Activated T-cell treated with anti-CD3 and anti-CD28 coated beads, Interleukin-2, amount 50 U/mL, for 24 hours (primary cell): ENCODE results near the gene METRNL.

Experiments
- DNase-seq: peaks from one replicate; pipeline ENCODE4 v3.0.0-alpha.2; 2020
- H3K27ac Mint-ChIP-seq: 2 replicates; pipeline ENCODE4 v1.8.0; 2020; ENCODE audit warnings: mild to moderate bottlenecking, mixed read lengths
- H3K27me3 Mint-ChIP-seq: 2 replicates; pipeline ENCODE4 v1.8.0; 2020; ENCODE audit warnings: mixed read lengths
- H3K36me3 Mint-ChIP-seq: 2 replicates; pipeline ENCODE4 v1.8.0; 2020; ENCODE audit warnings: low read depth, mixed read lengths
- H3K4me1 Mint-ChIP-seq: 2 replicates; pipeline ENCODE4 v1.8.0; 2020; ENCODE audit warnings: low read depth, mixed read lengths
- H3K4me3 Mint-ChIP-seq: 2 replicates; pipeline ENCODE4 v1.8.0; 2020; ENCODE audit warnings: mild to moderate bottlenecking, moderate library complexity, mixed read lengths
- H3K9me3 Mint-ChIP-seq: 2 replicates; pipeline ENCODE4 v1.8.0; 2020; ENCODE audit warnings: mixed read lengths

The METRNL gene

DNA sequence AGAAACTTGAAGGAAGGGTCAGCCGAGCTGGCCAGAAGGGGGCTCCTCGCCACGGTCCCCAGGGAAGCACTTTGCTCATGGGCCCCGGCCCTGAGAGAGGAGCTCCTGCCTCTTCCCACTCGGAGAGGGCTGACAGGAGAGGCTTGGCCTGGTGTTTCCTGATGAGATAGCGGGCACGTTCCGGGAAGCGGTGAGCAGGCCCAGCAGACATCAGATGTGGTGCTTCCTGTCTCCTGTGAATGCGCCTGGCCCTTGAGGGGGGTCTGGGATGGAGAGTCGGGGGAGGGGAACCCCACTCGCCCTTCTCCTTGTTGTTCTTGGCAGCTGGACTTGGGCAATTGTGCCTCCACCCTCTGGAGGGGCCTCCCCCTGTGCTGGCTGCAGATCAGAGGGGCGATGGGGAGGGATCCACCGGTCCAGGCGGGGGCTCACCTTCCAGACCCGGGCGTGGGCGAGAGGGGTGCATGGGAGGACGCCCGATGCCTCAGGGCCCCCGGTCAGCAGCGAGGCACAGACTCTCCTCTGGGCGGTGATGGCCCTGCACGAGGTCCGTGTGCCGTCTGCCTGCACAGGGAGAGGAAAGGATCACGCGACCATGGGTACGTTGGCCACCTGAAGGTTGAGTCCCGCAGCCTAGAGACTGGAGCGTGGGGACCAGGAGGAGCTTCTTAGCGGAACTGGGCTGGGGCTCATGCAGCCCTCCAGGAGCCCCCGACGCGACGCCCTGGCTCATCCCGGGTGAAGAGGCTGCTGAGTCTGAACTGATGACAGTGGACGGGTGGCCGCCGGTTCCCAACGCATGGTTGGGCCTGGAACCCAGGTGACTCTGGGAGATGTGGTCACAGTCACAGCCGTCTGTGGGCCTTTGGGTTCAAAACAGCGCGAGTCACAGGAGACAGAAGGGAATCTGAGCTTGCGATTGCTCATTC, 25.4 kb downstream of the METRNL start:
- H3K4me3 Mint-ChIP-seq, result no peak overlapping the region
- H3K4me1 Mint-ChIP-seq, result peaks cover 3% of the 10 kb centered on the region
- H3K36me3 Mint-ChIP-seq, result no peaks in the 10 kb centered on the region
- DNase-seq, result no peak
- H3K27ac Mint-ChIP-seq, result no peak overlapping the region
- H3K9me3 Mint-ChIP-seq, result no peaks in the 10 kb centered on the region
- peaks cover 22% of the 10 kb centered on the region for H3K27me3 Mint-ChIP-seq

- Mint-ChIP-seq H3K36me3 (no peaks in the 10 kb centered on the region), H3K27ac (no peak overlapping the region), H3K9me3 (no peaks in the 10 kb centered on the region), H3K27me3 (peaks cover 18% of the 10 kb centered on the region), H3K4me1 (no peaks in the 10 kb centered on the region), H3K4me3 (no peak overlapping the region)
- DNase-seq, result no peak
These were observed 26.1 kb downstream of the METRNL start for GRCh38 chr17:83105512-83105911.

DNA sequence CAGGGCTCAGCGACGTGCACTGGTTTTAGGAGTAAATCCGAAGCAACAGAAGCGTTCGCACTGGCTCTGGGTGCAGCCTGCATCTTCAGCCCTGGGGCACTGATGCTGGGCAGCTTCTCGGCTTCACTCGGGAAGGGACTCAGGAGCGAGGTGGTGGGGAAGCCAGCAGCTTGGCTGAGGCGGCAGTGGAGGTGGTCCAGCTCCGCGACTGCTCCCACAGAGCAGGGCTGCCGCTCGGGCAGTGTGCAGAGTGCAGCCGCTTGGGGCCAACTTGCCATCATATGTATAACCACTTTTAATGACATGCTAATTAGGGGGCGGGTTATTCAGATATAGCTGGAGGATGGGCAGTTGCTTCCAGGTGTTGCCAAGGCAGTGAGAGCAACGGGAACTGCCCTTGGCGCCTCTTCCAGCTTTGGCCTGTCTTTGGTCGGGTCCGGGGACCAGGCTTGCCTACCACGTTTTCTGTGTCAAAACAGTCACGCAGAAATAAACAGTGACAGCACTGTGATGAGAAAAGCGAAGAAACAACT, 26.7 kb downstream of the METRNL start:
- no peak overlapping the region for H3K27ac Mint-ChIP-seq
- H3K36me3 Mint-ChIP-seq, result no peaks in the 10 kb centered on the region
- H3K4me3 Mint-ChIP-seq, result no peak overlapping the region
- DNase-seq, result no peak
- peaks cover 14% of the 10 kb centered on the region for H3K27me3 Mint-ChIP-seq
- H3K9me3 Mint-ChIP-seq, result no peaks in the 10 kb centered on the region
- H3K4me1 Mint-ChIP-seq, result no peaks in the 10 kb centered on the region

- H3K9me3 Mint-ChIP-seq, result no peaks in the 10 kb centered on the region
- no peak overlapping the region for H3K27ac Mint-ChIP-seq
- H3K27me3 Mint-ChIP-seq, result peaks cover 7% of the 10 kb centered on the region
- no peaks in the 10 kb centered on the region for H3K4me1 Mint-ChIP-seq
- no peak for DNase-seq
- H3K36me3 Mint-ChIP-seq, result no peaks in the 10 kb centered on the region
- no peak overlapping the region for H3K4me3 Mint-ChIP-seq
These were observed 27.7 kb downstream of the METRNL start for GRCh38 chr17:83106913-83107655.

DNA sequence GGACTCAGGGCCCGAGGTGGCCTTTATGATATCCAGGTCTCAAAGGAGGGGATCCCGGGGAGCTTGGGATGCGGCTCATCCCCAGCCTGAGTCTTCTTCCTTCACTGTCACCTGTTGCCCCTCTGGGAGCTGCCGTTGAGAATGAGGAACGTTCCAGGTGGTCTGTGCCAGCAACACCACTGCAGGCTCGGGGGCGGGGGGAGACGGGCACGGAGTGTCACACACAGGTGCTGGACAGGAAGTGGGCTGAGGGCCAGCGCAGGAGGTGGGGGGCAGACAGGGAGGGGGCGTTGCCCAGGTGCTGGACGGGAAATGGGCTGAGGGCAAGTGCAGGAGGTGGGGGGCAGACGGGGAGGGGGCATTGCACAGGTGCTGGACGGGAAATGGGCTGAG, 28.2 kb downstream of the METRNL start:
- H3K27me3 Mint-ChIP-seq, result peaks cover 7% of the 10 kb centered on the region
- H3K9me3 Mint-ChIP-seq, result no peaks in the 10 kb centered on the region
- no peak overlapping the region for H3K27ac Mint-ChIP-seq
- H3K4me3 Mint-ChIP-seq, result no peak overlapping the region
- H3K36me3 Mint-ChIP-seq, result no peaks in the 10 kb centered on the region
- DNase-seq, result no peak
- no peaks in the 10 kb centered on the region for H3K4me1 Mint-ChIP-seq

DNA sequence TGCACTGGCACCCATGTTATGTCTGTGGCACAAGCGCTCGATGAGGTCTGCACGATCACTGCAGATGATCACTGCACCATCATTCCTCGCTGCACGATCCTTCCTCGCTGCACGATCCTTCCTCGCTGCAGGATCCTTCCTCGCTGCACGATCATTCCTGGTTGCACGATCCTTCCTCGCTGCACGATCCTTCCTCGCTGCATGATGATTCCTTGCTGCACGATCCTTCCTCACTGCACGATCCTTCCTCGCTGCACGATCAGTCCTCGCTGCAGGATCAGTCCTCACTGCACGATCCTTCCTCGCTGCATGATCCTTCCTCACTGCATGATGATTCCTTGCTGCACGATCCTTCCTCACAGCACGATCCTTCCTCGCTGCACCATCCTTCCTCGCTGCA, 29.3 kb downstream of the METRNL start:
- H3K27me3 Mint-ChIP-seq, result peaks cover 7% of the 10 kb centered on the region
- H3K9me3 Mint-ChIP-seq, result no peaks in the 10 kb centered on the region
- no peak overlapping the region for H3K27ac Mint-ChIP-seq
- no peak for DNase-seq
- no peak overlapping the region for H3K4me3 Mint-ChIP-seq
- no peaks in the 10 kb centered on the region for H3K4me1 Mint-ChIP-seq
- no peaks in the 10 kb centered on the region for H3K36me3 Mint-ChIP-seq

GRCh38 chr17:83109386-83109785, 30.0 kb downstream of the METRNL start:
- no peak for DNase-seq
- Mint-ChIP-seq H3K27ac (no peak overlapping the region), H3K4me3 (no peak overlapping the region), H3K9me3 (no peaks in the 10 kb centered on the region), H3K27me3 (peaks cover 7% of the 10 kb centered on the region), H3K4me1 (no peaks in the 10 kb centered on the region), H3K36me3 (no peaks in the 10 kb centered on the region)

- H3K36me3 Mint-ChIP-seq, result no peaks in the 10 kb centered on the region
- H3K4me1 Mint-ChIP-seq, result no peaks in the 10 kb centered on the region
- no peak overlapping the region for H3K4me3 Mint-ChIP-seq
- H3K27ac Mint-ChIP-seq, result no peak overlapping the region
- no peak for DNase-seq
- H3K27me3 Mint-ChIP-seq, result peaks cover 7% of the 10 kb centered on the region
- no peaks in the 10 kb centered on the region for H3K9me3 Mint-ChIP-seq
These were observed 30.6 kb downstream of the METRNL start for GRCh38 chr17:83109793-83110645.

- Mint-ChIP-seq H3K9me3 (no peaks in the 10 kb centered on the region), H3K27ac (no peak overlapping the region), H3K4me1 (no peaks in the 10 kb centered on the region), H3K4me3 (no peak overlapping the region), H3K27me3 (peaks cover 9% of the 10 kb centered on the region), H3K36me3 (no peaks in the 10 kb centered on the region)
- DNase-seq, result no peak
These were observed 31.3 kb downstream of the METRNL start for GRCh38 chr17:83110735-83111134.

GRCh38 chr17:83111516-83112282, 32.3 kb downstream of the METRNL start:
- Mint-ChIP-seq H3K9me3 (no peaks in the 10 kb centered on the region), H3K36me3 (no peaks in the 10 kb centered on the region), H3K4me3 (no peak overlapping the region), H3K27ac (no peak overlapping the region), H3K4me1 (no peaks in the 10 kb centered on the region), H3K27me3 (peaks cover 17% of the 10 kb centered on the region)
- DNase-seq, result no peak

DNA sequence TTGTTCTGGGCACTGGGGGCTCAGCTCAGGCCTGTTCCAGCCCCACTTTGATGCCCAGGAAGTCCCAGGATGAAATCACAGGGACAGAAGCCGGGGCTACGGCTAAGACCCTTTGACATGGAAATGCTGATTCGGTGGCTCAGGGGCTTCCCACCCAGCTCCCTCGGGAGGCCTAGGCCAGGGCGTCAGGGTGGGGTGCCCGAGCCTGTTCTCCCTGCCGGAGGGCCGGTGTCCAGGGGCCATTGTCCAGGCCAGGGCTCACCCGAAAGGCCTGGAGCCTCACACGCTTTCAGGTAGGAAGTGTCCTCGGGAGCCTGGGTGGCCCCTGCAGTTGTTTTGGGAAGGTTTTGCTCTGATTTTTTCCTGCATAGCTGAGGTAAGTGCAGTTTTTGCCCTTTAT, 34.0 kb downstream of the METRNL start:
- no peak for DNase-seq
- peaks cover 27% of the 10 kb centered on the region for H3K27me3 Mint-ChIP-seq
- H3K4me3 Mint-ChIP-seq, result no peak overlapping the region
- H3K36me3 Mint-ChIP-seq, result no peaks in the 10 kb centered on the region
- H3K4me1 Mint-ChIP-seq, result no peaks in the 10 kb centered on the region
- no peak overlapping the region for H3K27ac Mint-ChIP-seq
- no peaks in the 10 kb centered on the region for H3K9me3 Mint-ChIP-seq

GRCh38 chr17:83113792-83114191, 34.4 kb downstream of the METRNL start:
- peaks cover under 1% of the 10 kb centered on the region for H3K4me1 Mint-ChIP-seq
- H3K9me3 Mint-ChIP-seq, result no peaks in the 10 kb centered on the region
- H3K36me3 Mint-ChIP-seq, result no peaks in the 10 kb centered on the region
- no peak overlapping the region for H3K27ac Mint-ChIP-seq
- H3K27me3 Mint-ChIP-seq, result peaks cover 31% of the 10 kb centered on the region
- no peak for DNase-seq
- no peak overlapping the region for H3K4me3 Mint-ChIP-seq

- no peaks in the 10 kb centered on the region for H3K9me3 Mint-ChIP-seq
- H3K4me3 Mint-ChIP-seq, result no peak overlapping the region
- no peaks in the 10 kb centered on the region for H3K36me3 Mint-ChIP-seq
- no peak overlapping the region for H3K27ac Mint-ChIP-seq
- peaks cover 4% of the 10 kb centered on the region for H3K4me1 Mint-ChIP-seq
- no peak for DNase-seq
- H3K27me3 Mint-ChIP-seq, result peaks cover 39% of the 10 kb centered on the region
These were observed 35.3 kb downstream of the METRNL start for GRCh38 chr17:83114706-83115105.
